IPS-20b (cell line): ENCODE results near the gene MGAT2.
"Not testable (repeated sequence)": the region's sequence is repeated elsewhere in the genome, so short reads cannot be mapped to it uniquely, and the experiment has no call there.

Experiments used
- H3K27ac ChIP-seq: one replicate; pipeline ENCODE4 v1.5.1; 2013; ENCODE audit warnings: low read length
- H3K27me3 ChIP-seq: 2 replicates; pipeline ENCODE4 v1.6.1; 2013; ENCODE audit warnings: mild to moderate bottlenecking, low read length, inconsistent platforms; ENCODE audit not compliant: insufficient read depth
- H3K36me3 ChIP-seq: 2 replicates; pipeline ENCODE4 v1.6.1; 2013; ENCODE audit warnings: low read depth, mild to moderate bottlenecking, inconsistent platforms, low read length, moderate library complexity; ENCODE audit not compliant: insufficient read depth
- H3K4me1 ChIP-seq: 2 replicates; pipeline ENCODE4 v1.6.1; 2013; ENCODE audit warnings: mild to moderate bottlenecking, control low read depth, inconsistent platforms, low read length, moderate library complexity; ENCODE audit not compliant: insufficient read depth
- H3K4me3 ChIP-seq: 2 replicates; pipeline ENCODE4 v1.5.1; 2013; ENCODE audit warnings: mild to moderate bottlenecking, low read length, inconsistent platforms
- H3K9ac ChIP-seq: 2 replicates; pipeline ENCODE4 v1.6.1; 2013; ENCODE audit warnings: low read depth, mild to moderate bottlenecking, inconsistent platforms, low read length, moderate library complexity
- H3K9me3 ChIP-seq: 2 replicates; pipeline ENCODE4 v1.6.1; 2013; ENCODE audit warnings: mild to moderate bottlenecking, low read depth, low read length, inconsistent platforms; ENCODE audit not compliant: insufficient read depth

MGAT2 gene

DNA sequence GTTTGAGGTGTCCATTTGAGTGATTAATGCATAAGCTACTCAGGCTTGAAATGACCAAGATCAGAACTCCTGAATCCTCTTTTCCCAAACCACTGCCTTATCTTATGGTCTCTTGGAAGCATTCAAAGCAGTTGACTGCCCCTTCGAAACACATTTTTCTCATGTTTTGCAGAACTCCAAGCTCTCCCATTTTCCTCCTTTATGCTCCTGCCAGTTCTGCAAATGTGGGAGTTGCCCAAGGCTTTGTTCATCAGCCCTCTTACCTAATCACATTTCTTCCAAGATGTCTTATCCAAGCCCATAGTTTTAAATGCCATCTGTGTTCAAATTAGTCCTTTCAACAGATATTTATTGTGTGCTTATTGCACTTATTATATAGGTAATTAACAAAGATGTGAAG lies 16.3 kb downstream of the MGAT2 start:
- Histone ChIP-seq H3K36me3 (peaks cover 38% of the 10 kb centered on the region), H3K27me3 (no peaks in the 10 kb centered on the region), H3K4me1 (peaks cover 5% of the 10 kb centered on the region; the same call in 1 of the 2 replicates), H3K9ac (peak overlapping the region; percentile 27; the same call in 1 of the 2 replicates), H3K9me3 (no peaks in the 10 kb centered on the region), H3K27ac (no peak overlapping the region), H3K4me3 (0 out of 2 replicates have a peak overlapping the region, but pooled peaks have one; percentile 18)

DNA sequence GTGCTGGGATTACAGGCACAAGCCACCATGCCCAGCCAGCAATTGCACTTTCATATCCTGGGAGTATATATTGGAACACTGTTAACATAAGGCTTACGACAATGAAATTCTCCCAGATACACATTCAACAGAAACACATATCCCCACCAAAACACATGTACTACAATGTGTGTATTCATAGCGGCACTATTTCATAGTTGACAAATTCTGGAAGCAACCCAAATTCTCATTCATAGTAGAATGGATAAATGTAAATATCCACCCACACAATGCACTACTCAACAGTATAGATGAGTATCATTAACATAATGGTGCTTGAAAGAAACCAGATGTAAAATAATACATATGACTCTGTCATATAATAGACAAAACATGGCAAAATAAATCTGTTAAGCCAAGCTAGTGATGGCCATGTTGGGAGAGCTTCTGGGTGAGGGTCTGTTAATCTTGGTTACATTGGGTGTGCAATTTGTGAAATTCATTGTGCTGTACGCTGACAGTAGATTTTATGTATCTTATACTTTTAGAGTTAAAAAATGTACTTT lies 17.0 kb downstream of the MGAT2 start:
- Histone ChIP-seq H3K27ac (no peak overlapping the region), H3K4me1 (peaks cover 4% of the 10 kb centered on the region; the same call in 1 of the 2 replicates), H3K27me3 (no peaks in the 10 kb centered on the region), H3K36me3 (peaks cover 38% of the 10 kb centered on the region), H3K9ac (no peak overlapping the region), H3K9me3 (no peaks in the 10 kb centered on the region), H3K4me3 (no peak overlapping the region)

DNA sequence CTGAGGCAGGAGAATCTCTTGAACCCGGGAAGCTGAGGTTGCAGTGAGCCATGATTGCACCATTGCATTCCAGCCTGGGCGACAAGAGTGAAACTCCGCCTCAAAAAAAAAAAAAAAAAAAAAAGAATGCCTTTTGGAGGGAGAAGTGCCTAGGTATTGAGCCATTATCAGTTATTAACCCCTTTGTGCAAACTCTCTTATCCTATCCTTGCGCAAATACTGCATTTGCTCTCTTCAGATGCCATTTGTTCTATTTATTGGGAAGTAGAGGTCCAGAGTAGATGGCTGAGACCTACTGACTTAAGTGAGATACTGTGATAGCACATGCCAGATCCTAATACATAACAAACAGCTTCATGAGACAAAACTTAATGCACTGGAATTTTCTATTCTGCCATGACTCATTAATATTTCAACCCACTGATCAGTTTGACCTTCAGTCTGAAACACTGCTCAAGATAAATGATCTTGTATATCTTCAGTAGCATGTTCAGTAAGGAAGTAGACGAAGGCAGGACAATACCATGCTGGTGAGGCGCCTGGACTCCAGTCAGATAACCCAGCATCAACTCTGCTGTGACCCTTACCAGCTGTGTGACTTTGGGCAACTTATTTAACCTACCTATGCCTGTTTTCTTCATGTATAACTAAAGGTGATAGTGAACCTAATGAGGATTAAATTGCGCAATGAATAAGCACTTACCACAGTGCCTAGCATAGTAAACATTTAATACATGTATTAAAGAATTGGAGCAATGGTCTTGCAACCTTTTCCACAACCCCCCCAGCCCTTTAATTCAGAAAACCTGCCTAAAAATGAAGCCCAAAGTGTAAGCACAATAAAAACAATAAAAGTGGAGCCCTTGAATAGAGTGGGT lies 20.2 kb downstream of the MGAT2 start:
- no peak overlapping the region for H3K9ac ChIP-seq
- no peak overlapping the region for H3K4me3 ChIP-seq
- H3K36me3 ChIP-seq, result peaks cover 43% of the 10 kb centered on the region
- peaks cover 4% of the 10 kb centered on the region; the same call in 1 of the 2 replicates for H3K4me1 ChIP-seq
- H3K9me3 ChIP-seq, result no peaks in the 10 kb centered on the region
- no peak overlapping the region for H3K27ac ChIP-seq
- no peaks in the 10 kb centered on the region for H3K27me3 ChIP-seq

DNA sequence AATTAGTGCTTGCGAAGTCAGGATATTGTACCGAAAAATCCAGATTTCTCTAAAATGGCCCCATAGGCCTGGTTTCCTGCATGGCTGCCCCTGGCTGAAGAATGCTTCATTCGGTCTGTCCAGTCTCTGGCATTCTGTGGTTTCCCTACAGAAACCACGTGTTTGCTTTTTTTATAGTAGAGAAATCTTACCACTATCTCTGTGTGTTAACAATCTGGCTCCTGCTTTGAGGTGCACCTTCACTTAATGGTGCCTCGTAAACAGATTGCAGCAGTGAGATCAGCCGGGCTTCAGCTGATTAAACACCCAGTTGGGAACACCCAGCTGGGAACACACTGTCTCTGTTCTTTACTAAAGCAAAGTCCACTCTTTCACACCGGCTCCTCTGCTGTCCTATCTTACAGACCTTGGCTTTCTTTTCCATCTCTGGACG lies 21.1 kb downstream of the MGAT2 start:
- H3K36me3 ChIP-seq, result peaks cover 43% of the 10 kb centered on the region
- H3K27ac ChIP-seq, result no peak overlapping the region
- H3K9ac ChIP-seq, result no peak overlapping the region
- no peak overlapping the region for H3K4me3 ChIP-seq
- peaks cover 4% of the 10 kb centered on the region; the same call in 1 of the 2 replicates for H3K4me1 ChIP-seq
- H3K27me3 ChIP-seq, result no peaks in the 10 kb centered on the region
- H3K9me3 ChIP-seq, result no peaks in the 10 kb centered on the region

DNA sequence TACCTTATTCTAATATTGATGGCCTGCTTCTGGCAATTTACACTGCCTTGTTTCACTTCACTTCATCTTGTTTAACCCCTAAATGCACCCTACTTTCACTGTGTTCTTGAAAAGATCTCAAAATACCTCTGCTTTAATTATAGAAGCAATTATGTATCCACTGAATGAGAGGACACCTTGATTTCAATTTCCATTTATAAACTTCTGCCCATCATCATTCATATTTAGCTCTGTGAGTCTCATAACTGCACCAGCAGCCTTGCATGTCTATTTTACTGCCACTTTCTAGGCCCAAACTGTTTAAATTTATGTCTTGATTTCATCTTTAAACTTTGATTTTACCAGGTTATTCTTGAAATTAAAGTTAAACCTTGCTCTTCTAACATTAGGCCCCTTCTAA lies 21.6 kb downstream of the MGAT2 start:
- Histone ChIP-seq H3K9me3 (no peaks in the 10 kb centered on the region), H3K36me3 (peaks cover 43% of the 10 kb centered on the region), H3K4me3 (no peak overlapping the region), H3K9ac (no peak overlapping the region), H3K27ac (no peak overlapping the region), H3K27me3 (no peaks in the 10 kb centered on the region), H3K4me1 (peaks cover 4% of the 10 kb centered on the region; the same call in 1 of the 2 replicates)

DNA sequence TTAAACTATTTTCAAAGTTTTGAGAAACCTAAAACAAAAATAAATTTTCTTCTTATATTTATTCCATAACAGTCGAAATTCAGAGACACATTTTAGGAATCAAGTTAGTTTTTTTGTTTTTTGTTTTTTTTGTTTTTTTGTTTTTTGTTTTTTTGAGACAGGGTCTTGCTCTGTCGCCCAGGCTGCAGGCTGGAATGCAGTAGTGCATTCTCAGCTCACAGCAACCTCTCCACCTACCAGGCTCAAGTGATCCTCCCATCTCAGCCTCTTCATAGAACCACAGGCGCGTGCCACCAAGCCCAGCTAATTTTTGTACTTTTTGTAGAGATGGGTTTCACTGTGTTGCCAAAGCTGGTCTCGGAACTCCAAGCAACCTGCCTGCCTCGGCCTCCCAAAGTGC lies 32.9 kb downstream of the MGAT2 start:
- no peaks in the 10 kb centered on the region for H3K27me3 ChIP-seq
- H3K4me3 ChIP-seq, result no peak overlapping the region
- no peaks in the 10 kb centered on the region for H3K9me3 ChIP-seq
- H3K4me1 ChIP-seq, result no peaks in the 10 kb centered on the region
- peaks cover 45% of the 10 kb centered on the region for H3K36me3 ChIP-seq
- no peak overlapping the region for H3K27ac ChIP-seq
- H3K9ac ChIP-seq, result no peak overlapping the region

DNA sequence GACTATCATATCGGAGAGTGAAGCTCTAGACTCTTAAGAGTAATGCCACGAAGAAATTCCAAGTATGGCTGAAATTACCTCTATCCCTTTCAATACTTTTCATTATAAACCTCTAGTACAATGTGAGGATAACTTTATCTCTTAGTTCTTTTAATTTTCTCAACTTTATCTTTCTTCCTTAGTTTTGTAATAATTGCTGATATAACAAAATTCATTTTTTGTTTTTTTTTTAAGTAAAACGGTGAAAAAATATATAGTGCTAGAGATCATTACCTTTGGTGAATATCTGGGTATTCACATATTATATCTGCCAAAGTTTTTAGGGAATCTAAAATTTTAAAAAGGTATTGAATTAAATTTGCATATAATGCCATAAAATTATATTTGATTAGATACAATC lies 33.9 kb downstream of the MGAT2 start:
- no peaks in the 10 kb centered on the region for H3K4me1 ChIP-seq
- H3K9me3 ChIP-seq, result no peaks in the 10 kb centered on the region
- no peak overlapping the region for H3K4me3 ChIP-seq
- no peak overlapping the region for H3K27ac ChIP-seq
- H3K36me3 ChIP-seq, result peaks cover 42% of the 10 kb centered on the region
- H3K9ac ChIP-seq, result no peak overlapping the region
- H3K27me3 ChIP-seq, result no peaks in the 10 kb centered on the region

DNA sequence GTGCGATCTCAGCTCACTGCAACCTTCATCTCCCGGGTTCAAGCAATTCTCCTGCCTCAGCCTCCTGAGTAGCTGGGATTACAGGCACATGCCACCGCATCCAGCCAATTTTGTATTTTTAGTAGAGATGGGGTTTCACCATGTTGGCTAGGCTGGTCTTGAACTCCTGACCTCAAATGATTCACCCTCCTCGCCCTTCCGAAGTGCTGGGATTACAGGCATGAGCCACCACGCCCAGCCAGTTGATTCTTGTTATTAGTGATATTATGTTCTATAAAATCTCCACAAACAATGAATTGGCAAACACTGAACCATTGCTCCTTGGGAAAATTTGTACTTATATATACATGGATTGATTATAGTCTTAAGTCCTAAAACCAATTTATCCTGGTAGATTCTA lies 36.9 kb downstream of the MGAT2 start:
- not testable (repeated sequence) for H3K4me3 ChIP-seq, H3K9me3 ChIP-seq, H3K9ac ChIP-seq, H3K27me3 ChIP-seq, H3K27ac ChIP-seq, H3K4me1 ChIP-seq
- peaks cover 28% of the 10 kb centered on the region for H3K36me3 ChIP-seq

DNA sequence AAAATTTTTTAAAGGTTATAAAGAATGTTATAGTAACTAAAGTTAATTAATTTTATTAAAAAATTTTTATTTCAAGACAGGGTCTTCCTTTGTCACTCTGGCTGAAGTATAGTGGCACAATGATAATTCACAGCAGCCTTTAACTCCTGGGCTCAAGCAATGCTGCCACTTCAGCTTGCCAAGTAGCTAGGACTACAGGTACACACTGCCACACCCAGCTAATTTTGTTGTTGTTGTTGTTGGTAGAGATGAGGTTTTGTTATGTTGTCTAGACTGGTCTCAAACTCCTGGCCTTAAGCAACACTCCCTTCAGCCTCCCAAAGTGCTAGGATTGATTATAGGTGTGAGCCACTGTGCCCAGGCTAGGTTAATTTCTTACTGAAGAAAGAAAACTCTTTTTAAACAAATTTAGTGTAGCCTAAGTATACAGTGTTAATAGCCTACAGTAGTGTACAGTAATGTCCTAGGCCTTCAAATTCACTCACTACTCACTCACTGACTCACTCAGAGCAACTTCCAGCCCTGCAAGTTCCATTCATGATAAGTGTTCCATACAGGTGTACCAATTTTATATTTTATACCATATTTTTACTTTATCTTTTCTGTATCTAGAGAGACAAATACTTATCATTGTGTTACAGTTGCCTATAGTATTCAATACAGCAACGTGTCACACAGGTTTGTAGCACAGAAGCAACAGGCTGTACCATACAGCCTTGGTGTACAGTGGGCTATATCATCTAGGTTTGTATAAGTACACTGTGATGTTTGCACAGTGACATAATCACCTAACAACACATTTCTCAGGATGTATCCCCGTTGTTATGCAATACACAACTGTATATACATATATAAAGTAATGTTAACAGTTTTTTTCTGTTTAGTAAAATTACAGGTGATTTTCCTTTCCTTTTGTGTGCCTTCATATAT lies 39.2 kb downstream of the MGAT2 start:
- Histone ChIP-seq H3K27ac (no peak overlapping the region), H3K27me3 (no peaks in the 10 kb centered on the region), H3K4me1 (no peaks in the 10 kb centered on the region), H3K36me3 (peaks cover 26% of the 10 kb centered on the region), H3K9me3 (no peaks in the 10 kb centered on the region), H3K4me3 (no peak overlapping the region), H3K9ac (no peak overlapping the region)

DNA sequence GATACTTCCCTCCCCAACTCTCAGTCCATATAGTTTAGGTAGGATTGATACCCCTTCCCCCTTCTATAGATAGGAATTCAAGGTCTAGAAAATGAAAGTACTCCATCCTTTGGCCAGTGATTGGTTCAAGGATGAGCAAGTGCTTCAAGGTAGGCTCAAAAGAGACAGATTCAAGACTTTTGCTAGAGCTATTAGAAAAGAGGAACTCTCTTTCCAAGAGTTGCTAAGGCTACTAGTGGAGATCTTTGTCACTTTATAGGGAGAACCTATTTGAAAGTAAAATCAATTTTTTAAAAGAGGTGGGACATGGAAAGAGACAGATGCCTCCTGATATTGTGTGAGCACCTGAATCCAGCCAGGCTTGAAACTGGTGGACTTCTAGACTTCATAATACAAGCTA lies 49.9 kb downstream of the MGAT2 start:
- H3K27me3 ChIP-seq, result no peaks in the 10 kb centered on the region
- H3K27ac ChIP-seq, result no peak overlapping the region
- H3K9me3 ChIP-seq, result no peaks in the 10 kb centered on the region
- no peaks in the 10 kb centered on the region for H3K4me1 ChIP-seq
- H3K4me3 ChIP-seq, result no peak overlapping the region
- no peak overlapping the region for H3K9ac ChIP-seq
- H3K36me3 ChIP-seq, result peaks cover 60% of the 10 kb centered on the region
